GM19328 (cell line): Measurements from ENCODE around the gene MYO16.

Source experiments
- ATAC-seq: cut with Tn5 transposase; IDR thresholded peaks from one replicate; pipeline ENCODE4 v1.9.1; 2021; ENCODE audit warnings: mild to moderate bottlenecking, moderate library complexity; ENCODE audit not compliant: unreplicated experiment

MYO16 gene

GRCh38 chr13:109114991-109115390 lies 485.6 kb downstream of the MYO16 start:
- no peak for ATAC-seq

GRCh38 chr13:109118521-109118920 lies 489.1 kb downstream of the MYO16 start:
- no peak for ATAC-seq

GRCh38 chr13:109119896-109120295 lies 490.5 kb downstream of the MYO16 start:
- no peak for ATAC-seq

- no peak for ATAC-seq
Measured at GRCh38 chr13:109121826-109122225, 492.4 kb downstream of the MYO16 start.

GRCh38 chr13:109123971-109124370 lies 494.6 kb downstream of the MYO16 start:
- ATAC-seq: no peak

- no peak for ATAC-seq
Measured at GRCh38 chr13:109126178-109126577, 496.8 kb downstream of the MYO16 start.

- no peak for ATAC-seq
Measured at GRCh38 chr13:109126891-109127641, 497.7 kb downstream of the MYO16 start.

GRCh38 chr13:109128121-109128520 lies 498.7 kb downstream of the MYO16 start:
- ATAC-seq: no peak

GRCh38 chr13:109130093-109130835 lies 500.9 kb downstream of the MYO16 start:
- ATAC-seq: no peak

- ATAC-seq: peak; percentile 79
Measured at GRCh38 chr13:109131698-109132257, 502.4 kb downstream of the MYO16 start.

- ATAC-seq: no peak
Measured at GRCh38 chr13:109135018-109135417, 505.6 kb downstream of the MYO16 start.

GRCh38 chr13:109136873-109137272 lies 507.5 kb downstream of the MYO16 start:
- no peak for ATAC-seq

GRCh38 chr13:109139346-109139745 lies 509.9 kb downstream of the MYO16 start:
- ATAC-seq: no peak

- ATAC-seq: no peak
Measured at GRCh38 chr13:109140054-109140453, 510.6 kb downstream of the MYO16 start.

GRCh38 chr13:109140479-109141349 lies 511.3 kb downstream of the MYO16 start:
- ATAC-seq: no peak

GRCh38 chr13:109141706-109142105 lies 512.3 kb downstream of the MYO16 start:
- no peak for ATAC-seq

- ATAC-seq: no peak
Measured at GRCh38 chr13:109144693-109145437, 515.5 kb downstream of the MYO16 start.

- ATAC-seq: peak; percentile 92
Measured at GRCh38 chr13:109145631-109146030, 516.2 kb downstream of the MYO16 start.

GRCh38 chr13:109146393-109146792 lies 517.0 kb downstream of the MYO16 start:
- ATAC-seq: no peak

GRCh38 chr13:109146912-109147647 lies 517.7 kb downstream of the MYO16 start:
- no peak for ATAC-seq
